DOHH2 (cell line): ENCODE measurements around the gene RAMACL.

Experiments
- EZH2phosphoT487 ChIP-seq: fragments of 200-600 bp; sonication (generic); IDR thresholded peaks from 2 replicates; pipeline ENCODE4 v1.6.1; 2017; ENCODE audit warnings: borderline replicate concordance, mild to moderate bottlenecking, antibody characterized with exemption, low read length, moderate library complexity, mixed read lengths
- TF ChIP-seq, protein P1 (sequence below): fragments of 200-600 bp; sonication (generic); IDR thresholded peaks from one replicate; pipeline ENCODE4 v1.5.1; 2014; ENCODE audit warnings: antibody characterized with exemption, mild to moderate bottlenecking, low read depth, low read length; ENCODE audit not compliant: poor library complexity, severe bottlenecking

DNA sequence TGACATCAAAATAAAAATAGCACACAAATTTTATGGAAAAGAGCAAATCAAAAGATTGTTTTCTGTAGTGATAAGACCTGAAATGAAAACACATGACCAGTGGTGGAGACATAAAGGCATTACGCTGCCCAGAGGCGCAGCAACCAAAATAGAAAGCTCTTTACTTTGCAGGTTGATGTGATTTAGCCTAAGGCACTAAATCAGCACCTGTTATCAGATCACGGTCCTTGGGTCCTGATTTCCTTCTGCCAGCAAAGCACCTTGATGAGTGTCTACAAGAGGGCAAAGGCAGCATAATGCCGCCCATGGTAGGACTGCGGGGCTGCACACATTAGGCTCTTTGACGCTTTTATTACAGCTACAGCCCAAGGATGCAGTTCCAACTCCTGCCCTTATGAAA lies 19.3 kb upstream of the RAMACL start:
- TF ChIP-seq, protein P1, sequence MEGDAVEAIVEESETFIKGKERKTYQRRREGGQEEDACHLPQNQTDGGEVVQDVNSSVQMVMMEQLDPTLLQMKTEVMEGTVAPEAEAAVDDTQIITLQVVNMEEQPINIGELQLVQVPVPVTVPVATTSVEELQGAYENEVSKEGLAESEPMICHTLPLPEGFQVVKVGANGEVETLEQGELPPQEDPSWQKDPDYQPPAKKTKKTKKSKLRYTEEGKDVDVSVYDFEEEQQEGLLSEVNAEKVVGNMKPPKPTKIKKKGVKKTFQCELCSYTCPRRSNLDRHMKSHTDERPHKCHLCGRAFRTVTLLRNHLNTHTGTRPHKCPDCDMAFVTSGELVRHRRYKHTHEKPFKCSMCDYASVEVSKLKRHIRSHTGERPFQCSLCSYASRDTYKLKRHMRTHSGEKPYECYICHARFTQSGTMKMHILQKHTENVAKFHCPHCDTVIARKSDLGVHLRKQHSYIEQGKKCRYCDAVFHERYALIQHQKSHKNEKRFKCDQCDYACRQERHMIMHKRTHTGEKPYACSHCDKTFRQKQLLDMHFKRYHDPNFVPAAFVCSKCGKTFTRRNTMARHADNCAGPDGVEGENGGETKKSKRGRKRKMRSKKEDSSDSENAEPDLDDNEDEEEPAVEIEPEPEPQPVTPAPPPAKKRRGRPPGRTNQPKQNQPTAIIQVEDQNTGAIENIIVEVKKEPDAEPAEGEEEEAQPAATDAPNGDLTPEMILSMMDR = no peak
- TF ChIP-seq EZH2phosphoT487 = no peak
